Measurements from ENCODE around the gene CLUH. TPM values are rescaled to one million over a fixed set of nuclear protein-coding genes. Genes with fewer than 3 reads are reported as not detected.

CLUH gene
- total and polyA plus RNA-seq, 2 experiments from 2014 or later, result 16.3 to 32.7 TPM

GRCh38 chr17:2719861-2720260 lies 8.3 kb upstream of the CLUH start:
- H3K27me3 ChIP-seq (replicated peaks; ENCODE audit: insufficient read depth), result peaks cover 6% of the 10 kb centered on the region; the same call in 1 of the 2 replicates
- DNase-seq, result no peak
- no peaks in the 10 kb centered on the region for H3K9me2 ChIP-seq (ENCODE audit: insufficient read depth)
- no peaks in the 10 kb centered on the region for H3K36me3 ChIP-seq (ENCODE audit: low read depth)
- no peak overlapping the region for H2AFZ ChIP-seq
- H3K27ac ChIP-seq, result no peak overlapping the region
- H3K4me2 ChIP-seq (ENCODE audit: unreplicated experiment), result no peak overlapping the region
- in situ Hi-C loops (cut with MboI), result no loop called here
- H3K4me3 ChIP-seq, result no peak overlapping the region
- no peaks in the 10 kb centered on the region for H3K9me3 ChIP-seq (ENCODE audit: low read depth)
- TF ChIP-seq EZH2 (IDR thresholded peaks at IDR 0.05; ENCODE audit: insufficient read depth, poor library complexity, severe bottlenecking), result no peak
- TF ChIP-seq EZH2phosphoT487 (IDR thresholded peaks at IDR 0.05; ENCODE audit: insufficient read depth, low read depth), result no peak
- 51 to 52% methylated on average over 4 of the region's 4 CpGs for WGBS, 2 experiments (ENCODE audit: low coverage in 1 of 2, low lambda C conversion rate in 2 of 2, missing lambda C conversion rate in 2 of 2)
- no peak overlapping the region for H3K9ac ChIP-seq
- no peaks in the 10 kb centered on the region for H3K4me1 ChIP-seq (ENCODE audit: insufficient read depth)
- no peaks in the 10 kb centered on the region for H3K79me2 ChIP-seq (ENCODE audit: insufficient read depth)
- no peaks in the 10 kb centered on the region for H4K20me1 ChIP-seq (ENCODE audit: insufficient read depth)
- no peaks in the 10 kb centered on the region for H3F3A ChIP-seq (ENCODE audit: insufficient read depth)

- H3F3A ChIP-seq (ENCODE audit: insufficient read depth), result no peaks in the 10 kb centered on the region
- H3K36me3 ChIP-seq (ENCODE audit: low read depth), result no peaks in the 10 kb centered on the region
- no peak overlapping the region for H3K9ac ChIP-seq
- H3K4me1 ChIP-seq (ENCODE audit: insufficient read depth), result no peaks in the 10 kb centered on the region
- no peak overlapping the region for H2AFZ ChIP-seq
- H3K27me3 ChIP-seq (replicated peaks; ENCODE audit: insufficient read depth), result peaks cover 4% of the 10 kb centered on the region; the same call in 1 of the 2 replicates
- no peak overlapping the region for H3K27ac ChIP-seq
- H3K4me3 ChIP-seq, result no peak overlapping the region
- H3K4me2 ChIP-seq (ENCODE audit: unreplicated experiment), result no peak overlapping the region
- in situ Hi-C loops (cut with MboI), result no loop called here
- H4K20me1 ChIP-seq (ENCODE audit: insufficient read depth), result no peaks in the 10 kb centered on the region
- WGBS, 2 experiments (ENCODE audit: low coverage in 1 of 2, low lambda C conversion rate in 2 of 2, missing lambda C conversion rate in 2 of 2), result 79 to 80% methylated on average over 13 of the region's 13 CpGs
- no peaks in the 10 kb centered on the region for H3K9me3 ChIP-seq (ENCODE audit: low read depth)
- no peaks in the 10 kb centered on the region for H3K79me2 ChIP-seq (ENCODE audit: insufficient read depth)
- no peaks in the 10 kb centered on the region for H3K9me2 ChIP-seq (ENCODE audit: insufficient read depth)
- DNase-seq, result no peak
- no peak for TF ChIP-seq EZH2phosphoT487 (IDR thresholded peaks at IDR 0.05; ENCODE audit: insufficient read depth, low read depth)
- no peak for TF ChIP-seq EZH2 (IDR thresholded peaks at IDR 0.05; ENCODE audit: insufficient read depth, poor library complexity, severe bottlenecking)
Measured at GRCh38 chr17:2718150-2718938, 6.8 kb upstream of the CLUH start.

- Histone ChIP-seq H3K27me3 (replicated peaks; ENCODE audit: insufficient read depth) (0 out of 2 replicates have a peak, but pooled peaks cover under 1% of the 10 kb centered on the region), H3K27ac (no peak overlapping the region), H3K79me2 (ENCODE audit: insufficient read depth) (no peaks in the 10 kb centered on the region), H3K4me2 (ENCODE audit: unreplicated experiment) (no peak overlapping the region), H3K9me3 (ENCODE audit: low read depth) (no peaks in the 10 kb centered on the region), H3K4me1 (ENCODE audit: insufficient read depth) (peaks cover 6% of the 10 kb centered on the region; the same call in 1 of the 2 replicates), H3K4me3 (no peak overlapping the region), H4K20me1 (ENCODE audit: insufficient read depth) (no peaks in the 10 kb centered on the region), H3K36me3 (ENCODE audit: low read depth) (no peaks in the 10 kb centered on the region), H3K9ac (no peak overlapping the region), H3K9me2 (ENCODE audit: insufficient read depth) (no peaks in the 10 kb centered on the region), H2AFZ (no peak overlapping the region), H3F3A (ENCODE audit: insufficient read depth) (no peaks in the 10 kb centered on the region)
- in situ Hi-C loops (cut with MboI), result no loop called here
- DNase-seq, result no peak
- 78 to 82% methylated on average over 5 of the region's 5 CpGs for WGBS, 2 experiments (ENCODE audit: low coverage in 1 of 2, low lambda C conversion rate in 2 of 2, missing lambda C conversion rate in 2 of 2)
- no peak for TF ChIP-seq EZH2 (IDR thresholded peaks at IDR 0.05; ENCODE audit: insufficient read depth, poor library complexity, severe bottlenecking)
Measured at GRCh38 chr17:2716649-2717048, 5.1 kb upstream of the CLUH start.

GRCh38 chr17:2713881-2714280 lies 2.3 kb upstream of the CLUH start:
- no peak for DNase-seq
- no peaks in the 10 kb centered on the region for H3K36me3 ChIP-seq (ENCODE audit: low read depth)
- H3K79me2 ChIP-seq (ENCODE audit: insufficient read depth), result peaks cover 24% of the 10 kb centered on the region
- TF ChIP-seq EZH2phosphoT487 (IDR thresholded peaks at IDR 0.05; ENCODE audit: insufficient read depth, low read depth) (no peak), EZH2 (IDR thresholded peaks at IDR 0.05; ENCODE audit: insufficient read depth, poor library complexity, severe bottlenecking) (no peak)
- in situ Hi-C loops (cut with MboI), result no loop called here
- H3K9me2 ChIP-seq (ENCODE audit: insufficient read depth), result no peaks in the 10 kb centered on the region
- peaks cover 18% of the 10 kb centered on the region for H3K4me1 ChIP-seq (ENCODE audit: insufficient read depth)
- H3K4me2 ChIP-seq (ENCODE audit: unreplicated experiment), result no peak overlapping the region
- H4K20me1 ChIP-seq (ENCODE audit: insufficient read depth), result no peaks in the 10 kb centered on the region
- H3K9me3 ChIP-seq (ENCODE audit: low read depth), result no peaks in the 10 kb centered on the region
- H3F3A ChIP-seq (ENCODE audit: insufficient read depth), result no peaks in the 10 kb centered on the region
- H3K27ac ChIP-seq, result no peak overlapping the region
- no peak overlapping the region for H2AFZ ChIP-seq
- no peaks in the 10 kb centered on the region for H3K27me3 ChIP-seq (replicated peaks; ENCODE audit: insufficient read depth)
- no peak overlapping the region for H3K9ac ChIP-seq
- WGBS, 2 experiments (ENCODE audit: low coverage in 1 of 2, low lambda C conversion rate in 2 of 2, missing lambda C conversion rate in 2 of 2), result 82 to 89% methylated on average over 9 of the region's 9 CpGs
- no peak overlapping the region for H3K4me3 ChIP-seq
